Neuronal stem cell (in vitro differentiated cells): ENCODE measurements around the gene VTI1A.

Source experiments
- DNase-seq: peaks from one replicate; pipeline ENCODE4 v3.0.0-alpha.2; 2013; ENCODE audit warnings: low spot score
- H2AFZ ChIP-seq: one replicate; pipeline ENCODE4 v1.6.1; 2013; ENCODE audit warnings: mild to moderate bottlenecking, low read length, inconsistent platforms
- H2AK5ac ChIP-seq: 2 replicates; pipeline ENCODE4 v1.6.1; 2013; ENCODE audit warnings: low read depth, mild to moderate bottlenecking, inconsistent platforms, low read length, moderate library complexity, mixed read lengths
- H2BK120ac ChIP-seq: 2 replicates; pipeline ENCODE4 v1.6.1; 2013; ENCODE audit warnings: low read depth, mild to moderate bottlenecking, inconsistent platforms, low read length, moderate library complexity, mixed read lengths
- H2BK12ac ChIP-seq: one replicate; pipeline ENCODE4 v1.6.1; 2013; ENCODE audit warnings: low read length, inconsistent platforms
- H2BK15ac ChIP-seq: 2 replicates; pipeline ENCODE4 v1.6.1; 2013; ENCODE audit warnings: mild to moderate bottlenecking, low read length, inconsistent platforms, mixed read lengths
- H2BK5ac ChIP-seq: one replicate; pipeline ENCODE4 v1.6.1; 2013; ENCODE audit warnings: inconsistent platforms, mild to moderate bottlenecking, low read length, moderate library complexity
- H3K14ac ChIP-seq: one replicate; pipeline ENCODE4 v1.6.1; 2013; ENCODE audit warnings: low read length, inconsistent platforms
- H3K18ac ChIP-seq: 2 replicates; pipeline ENCODE4 v1.6.1; 2013; ENCODE audit warnings: low read length, inconsistent platforms
- H3K23ac ChIP-seq: 2 replicates; pipeline ENCODE4 v1.6.1; 2013; ENCODE audit warnings: low read depth, mild to moderate bottlenecking, mixed read lengths, low read length, inconsistent platforms; ENCODE audit not compliant: poor library complexity
- H3K27ac ChIP-seq: replicated peaks from 3 replicates; pipeline ENCODE4 v1.5.1; 2013; ENCODE audit warnings: low read length, inconsistent platforms
- H3K27me3 ChIP-seq, 3 experiments: 2 replicates each; pipeline ENCODE4 v1.6.1; 2013; ENCODE audit warnings: low read length in 3 of 3, mild to moderate bottlenecking in 2 of 3, inconsistent platforms in 1 of 3, low read depth in 1 of 3, mixed read lengths in 1 of 3, moderate library complexity in 1 of 3; ENCODE audit not compliant: control insufficient read depth in 3 of 3, insufficient read depth in 3 of 3
- H3K36me3 ChIP-seq, 2 donors: replicated peaks in 1 of 2; 2 replicates each; pipeline ENCODE4 v1.6.1; 2013; ENCODE audit warnings: low read length in 2 of 2; ENCODE audit not compliant: control insufficient read depth in 2 of 2, insufficient read depth in 2 of 2
- H3K4ac ChIP-seq: 2 replicates; pipeline ENCODE4 v1.6.1; 2013; ENCODE audit warnings: inconsistent platforms, mild to moderate bottlenecking, low read length, moderate library complexity
- H3K4me1 ChIP-seq, 2 donors: 1 replicate in 1 of 2; 2 replicates in 1 of 2; pipeline ENCODE4 v1.6.1; 2013; ENCODE audit warnings: low read length in 2 of 2, low read depth in 1 of 2; ENCODE audit not compliant: control insufficient read depth in 2 of 2, insufficient read depth in 1 of 2
- H3K4me2 ChIP-seq: one replicate; pipeline ENCODE4 v1.6.1; 2013; ENCODE audit warnings: mild to moderate bottlenecking, low read length, inconsistent platforms; ENCODE audit not compliant: insufficient read depth, poor library complexity, severe bottlenecking
- H3K4me3 ChIP-seq, 2 donors: 2 replicates each; pipeline ENCODE4 v1.5.1; 2013; ENCODE audit warnings: low read length in 2 of 2, mild to moderate bottlenecking in 2 of 2, inconsistent platforms in 1 of 2, moderate library complexity in 1 of 2
- H3K79me1 ChIP-seq: one replicate; pipeline ENCODE4 v1.6.1; 2013; ENCODE audit warnings: low read depth, mild to moderate bottlenecking, inconsistent platforms, low read length, moderate library complexity
- H3K9ac ChIP-seq: one replicate; pipeline ENCODE4 v1.6.1; 2013; ENCODE audit warnings: mild to moderate bottlenecking, low read depth, low read length, inconsistent platforms; ENCODE audit not compliant: poor library complexity
- H3K9me3 ChIP-seq, 2 donors: replicated peaks in 1 of 2; 2 replicates each; pipeline versions ENCODE3 to v1.6.1; 2013; ENCODE audit warnings: low read length in 2 of 2, mild to moderate bottlenecking in 2 of 2, inconsistent platforms in 1 of 2, low read depth in 1 of 2, mixed read lengths in 1 of 2, moderate library complexity in 1 of 2; ENCODE audit not compliant: control insufficient read depth in 2 of 2, insufficient read depth in 1 of 2
- H4K8ac ChIP-seq: one replicate; pipeline ENCODE4 v1.6.1; 2013; ENCODE audit warnings: low read depth, mild to moderate bottlenecking, inconsistent platforms, low read length, moderate library complexity
- H4K91ac ChIP-seq: one replicate; pipeline ENCODE4 v1.6.1; 2013; ENCODE audit warnings: low read length, low read depth, mild to moderate bottlenecking, inconsistent platforms; ENCODE audit not compliant: poor library complexity
- WGBS, 2 donors: extraction: QIAGEN DNeasy Blood & Tissue Kit; methylation state at CpG; one replicate each; pipeline ENCODE4 v1.1.7; 2013; ENCODE audit warnings: missing lambda C conversion rate in 2 of 2, mixed read lengths in 1 of 2; ENCODE audit not compliant: insufficient read length in 2 of 2, insufficient replicate concordance in 1 of 2; ENCODE audit errors: extremely low coverage in 2 of 2; 5-methylcytosine and 5-hydroxymethylcytosine counted together

The VTI1A gene

DNA sequence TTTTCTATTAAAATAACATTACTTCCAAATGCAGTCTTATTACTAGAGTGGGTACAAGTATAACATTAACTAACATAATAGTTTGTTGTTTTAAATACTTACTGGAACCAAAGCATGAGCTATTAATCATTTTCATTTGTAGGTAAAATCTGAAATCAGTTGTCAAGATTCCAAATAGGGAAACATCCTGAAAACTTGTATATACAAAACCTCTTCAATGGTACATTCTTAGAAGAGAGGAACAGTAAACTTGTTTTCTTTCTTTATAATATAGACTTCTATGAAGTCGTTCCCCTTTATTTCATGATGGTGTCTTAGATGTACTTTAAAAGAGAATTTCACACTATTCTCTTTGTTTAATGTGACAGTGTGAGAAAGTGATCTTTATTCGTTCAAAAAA, 85.9 kb downstream of the VTI1A start:
- no peak for DNase-seq
- Histone ChIP-seq H3K18ac (no peak overlapping the region), H2BK5ac (no peak overlapping the region), H2AFZ (no peak overlapping the region), H3K27ac (no peak overlapping the region), H3K4me1 (peaks cover 5 to 12% of the 10 kb centered on the region in 2 donors), H2BK15ac (no peak overlapping the region), H4K8ac (no peak overlapping the region), H4K91ac (no peak overlapping the region), H3K27me3 (no peaks in the 10 kb centered on the region), H2AK5ac (no peak overlapping the region), H3K4me3 (no peak overlapping the region), H3K4ac (no peak overlapping the region), H3K9ac (no peak overlapping the region), H3K36me3 (no peaks in the 10 kb centered on the region), H3K4me2 (no peak overlapping the region), H3K23ac (no peak overlapping the region), H3K14ac (no peak overlapping the region), H2BK120ac (no peak overlapping the region), H2BK12ac (no peak overlapping the region), H3K9me3 (peaks cover 0 to 4% of the 10 kb centered on the region in 2 donors), H3K79me1 (no peaks in the 10 kb centered on the region)
- no CpG with 5 or more reads among the region's 2 CpGs for WGBS, 2 donors

DNA sequence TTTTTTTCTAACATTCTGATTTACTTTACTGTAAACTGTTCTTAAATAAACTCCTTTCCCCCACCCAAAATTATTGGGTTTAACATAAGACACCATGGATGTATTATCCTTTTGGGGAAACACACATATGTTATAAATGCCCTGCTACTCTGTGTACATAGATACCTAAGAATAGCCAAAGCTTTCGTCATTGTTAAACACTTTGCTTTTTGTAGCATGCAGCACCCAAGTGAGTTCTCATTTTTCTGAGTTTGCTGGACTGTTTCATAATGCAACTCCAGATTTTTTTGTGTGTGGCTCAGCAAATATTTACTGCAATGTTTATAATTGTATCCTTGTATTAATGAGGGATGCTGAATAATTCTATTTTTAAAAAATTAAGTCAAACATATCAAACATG, 86.9 kb downstream of the VTI1A start:
- no peak overlapping the region for H2BK15ac ChIP-seq
- H3K18ac ChIP-seq, result no peak overlapping the region
- H3K4me3 ChIP-seq, result no peak overlapping the region
- H2BK120ac ChIP-seq, result no peak overlapping the region
- H3K9ac ChIP-seq, result no peak overlapping the region
- H3K36me3 ChIP-seq, result peaks cover 0 to 7% of the 10 kb centered on the region in 2 donors
- no CpG with 5 or more reads among the region's 1 CpG for WGBS, 2 donors
- H3K23ac ChIP-seq, result no peak overlapping the region
- no peaks in the 10 kb centered on the region for H3K27me3 ChIP-seq
- no peak overlapping the region for H3K14ac ChIP-seq
- peaks cover 0 to 12% of the 10 kb centered on the region in 2 donors for H3K4me1 ChIP-seq
- no peak overlapping the region for H3K4me2 ChIP-seq
- DNase-seq, result no peak
- H2AFZ ChIP-seq, result no peak overlapping the region
- no peak overlapping the region for H4K91ac ChIP-seq
- no peak overlapping the region for H2BK12ac ChIP-seq
- H3K27ac ChIP-seq, result no peak overlapping the region
- no peak overlapping the region for H3K4ac ChIP-seq
- no peak overlapping the region for H2BK5ac ChIP-seq
- no peak overlapping the region for H2AK5ac ChIP-seq
- no peak overlapping the region for H4K8ac ChIP-seq
- H3K9me3 ChIP-seq, result peaks cover 0 to 4% of the 10 kb centered on the region in 2 donors
- no peaks in the 10 kb centered on the region for H3K79me1 ChIP-seq

DNA sequence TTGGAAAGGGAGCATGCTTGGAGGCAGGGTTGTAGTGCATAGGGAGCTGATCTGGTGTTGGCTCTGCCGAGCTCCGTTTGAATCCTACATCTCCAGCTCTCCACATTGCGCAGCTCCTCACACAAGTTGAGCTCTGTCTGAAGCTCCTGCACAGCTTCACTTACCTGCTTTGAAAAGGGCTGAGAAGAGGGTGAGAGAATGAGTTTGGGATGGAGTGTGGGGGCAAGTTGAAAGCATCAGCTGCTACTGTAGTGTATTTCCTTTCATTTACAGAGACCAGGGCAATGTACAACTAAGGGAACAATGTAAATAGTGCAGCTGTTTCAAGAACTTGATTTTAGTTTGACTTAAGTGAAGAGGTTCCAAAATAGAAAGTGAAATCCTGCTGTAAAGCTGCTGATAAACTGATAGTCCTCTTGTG, 88.5 kb downstream of the VTI1A start:
- Histone ChIP-seq H2AFZ (no peak overlapping the region), H3K36me3 (peaks cover 0 to 12% of the 10 kb centered on the region in 2 donors), H3K23ac (no peak overlapping the region), H3K9ac (no peak overlapping the region), H3K14ac (no peak overlapping the region), H4K8ac (no peak overlapping the region), H3K9me3 (peaks cover 0 to 3% of the 10 kb centered on the region in 2 donors), H3K27me3 (no peaks in the 10 kb centered on the region), H3K18ac (peak overlapping the region; percentile 6), H4K91ac (no peak overlapping the region), H3K79me1 (no peaks in the 10 kb centered on the region), H2AK5ac (no peak overlapping the region), H2BK5ac (no peak overlapping the region), H3K4me2 (no peak overlapping the region), H2BK120ac (no peak overlapping the region), H3K4ac (no peak overlapping the region), H3K27ac (peak overlapping the region; percentile 21), H3K4me3 (no peak overlapping the region), H2BK12ac (no peak overlapping the region), H3K4me1 (peaks cover 0 to 12% of the 10 kb centered on the region in 2 donors), H2BK15ac (no peak overlapping the region)
- DNase-seq, result no peak
- WGBS, 2 donors, result no CpG with 5 or more reads among the region's 3 CpGs

DNA sequence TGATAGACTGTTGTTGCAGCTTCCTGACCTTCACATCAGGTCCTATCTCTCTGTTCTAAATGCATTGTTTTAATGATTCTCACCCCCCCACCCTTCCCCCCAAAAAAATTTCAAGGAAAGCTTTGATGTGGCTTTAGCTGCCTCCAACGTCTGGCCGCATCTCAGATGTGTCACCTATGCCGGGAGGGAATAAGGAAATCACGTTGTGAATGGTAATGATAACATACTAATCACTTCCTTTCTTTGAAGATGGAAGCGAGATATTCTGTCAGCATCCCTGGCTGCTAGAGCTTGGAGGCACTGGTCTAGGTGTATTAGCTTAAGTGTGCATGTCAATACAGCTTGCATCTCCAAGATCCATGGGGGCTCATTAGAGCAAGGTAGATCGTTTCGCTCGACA, 89.6 kb downstream of the VTI1A start:
- no peak overlapping the region for H3K9ac ChIP-seq
- H3K27ac ChIP-seq, result no peak overlapping the region
- WGBS, 2 donors, result no CpG with 5 or more reads among the region's 8 CpGs
- H3K4me1 ChIP-seq, result peaks cover 0 to 7% of the 10 kb centered on the region in 2 donors
- H4K8ac ChIP-seq, result no peak overlapping the region
- no peak overlapping the region for H2AK5ac ChIP-seq
- H3K79me1 ChIP-seq, result no peaks in the 10 kb centered on the region
- H3K4me3 ChIP-seq, result no peak overlapping the region
- H2BK120ac ChIP-seq, result no peak overlapping the region
- H3K18ac ChIP-seq, result no peak overlapping the region
- H3K4me2 ChIP-seq, result no peak overlapping the region
- H2BK15ac ChIP-seq, result no peak overlapping the region
- H3K9me3 ChIP-seq, result no peaks in the 10 kb centered on the region
- H2BK12ac ChIP-seq, result no peak overlapping the region
- H2BK5ac ChIP-seq, result no peak overlapping the region
- H3K27me3 ChIP-seq, result no peaks in the 10 kb centered on the region
- no peak overlapping the region for H3K14ac ChIP-seq
- peaks cover 0 to 12% of the 10 kb centered on the region in 2 donors for H3K36me3 ChIP-seq
- H2AFZ ChIP-seq, result no peak overlapping the region
- DNase-seq, result no peak
- H4K91ac ChIP-seq, result no peak overlapping the region
- H3K4ac ChIP-seq, result no peak overlapping the region
- no peak overlapping the region for H3K23ac ChIP-seq
